Karpas-422 (cell line): ENCODE measurements around the gene ZBED4. TPM values are rescaled to one million over a fixed set of nuclear protein-coding genes. Genes with fewer than 3 reads are reported as not detected.

ENCODE experiments used
- DNase-seq: peaks from one replicate; pipeline ENCODE4 v3.0.0-alpha.2; 2015
- H2AFZ ChIP-seq: fragments of 200-600 bp; sonication (generic); 2 replicates; pipeline ENCODE4 v1.6.1; 2014; ENCODE audit warnings: antibody characterized with exemption, low read length, mixed read lengths
- H3K27ac ChIP-seq: fragments of 200-600 bp; sonication (generic); 2 replicates; pipeline ENCODE4 v1.5.1; 2014; ENCODE audit warnings: mild to moderate bottlenecking, low read length, moderate library complexity
- H3K27me3 ChIP-seq: fragments of 200-600 bp; sonication (generic); 2 replicates; pipeline ENCODE4 v1.6.1; 2014; ENCODE audit warnings: low read length, mixed read lengths
- H3K36me3 ChIP-seq: fragments of 200-600 bp; sonication (generic); 2 replicates; pipeline ENCODE4 v1.6.1; 2014; ENCODE audit warnings: low read length, mixed read lengths; ENCODE audit not compliant: insufficient read depth
- H3K4me1 ChIP-seq: fragments of 200-600 bp; sonication (generic); 2 replicates; pipeline ENCODE4 v1.6.1; 2014; ENCODE audit warnings: mild to moderate bottlenecking, low read length, mixed read lengths
- H3K4me2 ChIP-seq: fragments of 200-600 bp; sonication (generic); 2 replicates; pipeline ENCODE4 v1.6.1; 2014; ENCODE audit warnings: low read length, low read depth, mild to moderate bottlenecking; ENCODE audit not compliant: poor library complexity, severe bottlenecking
- H3K4me3 ChIP-seq: fragments of 200-600 bp; sonication (generic); 2 replicates; pipeline ENCODE4 v1.5.1; 2014; ENCODE audit warnings: mild to moderate bottlenecking, antibody characterized with exemption, low read length, mixed read lengths
- H3K79me2 ChIP-seq: fragments of 200-600 bp; sonication (generic); 2 replicates; pipeline ENCODE4 v1.6.1; 2014; ENCODE audit warnings: mild to moderate bottlenecking, low read length, mixed read lengths
- H3K9ac ChIP-seq: fragments of 200-600 bp; sonication (generic); 2 replicates; pipeline ENCODE4 v1.6.0; 2014; ENCODE audit warnings: low read length
- H3K9me2 ChIP-seq: fragments of 200-600 bp; sonication (generic), shearing (Covaris generic); replicated peaks from 2 replicates; pipeline ENCODE4 v1.6.0; 2014; ENCODE audit warnings: mild to moderate bottlenecking, low read length, moderate library complexity; ENCODE audit not compliant: insufficient read depth
- H3K9me3 ChIP-seq: fragments of 300-700, 200-600 bp; sonication (generic); 2 replicates; pipeline ENCODE4 v1.6.1; 2014; ENCODE audit warnings: low read length, mixed read lengths
- H4K20me1 ChIP-seq: fragments of 200-600 bp; sonication (generic); 2 replicates; pipeline ENCODE4 v1.6.1; 2014; ENCODE audit warnings: mild to moderate bottlenecking, antibody characterized with exemption, low read length, low read depth; ENCODE audit not compliant: insufficient read depth
- total RNA-seq: library from RNA; depleted of rRNA; stranded (reverse); fragments of >200 nt; shearing (Covaris generic); gene quantifications from 2 replicates; pipeline ENCODE4 v1.2.3, GENCODE V29; 2014; ENCODE audit warnings: low replicate concordance

Gene ZBED4
- total RNA-seq, 1 experiment from 2014 or later = 24.6 TPM

DNA sequence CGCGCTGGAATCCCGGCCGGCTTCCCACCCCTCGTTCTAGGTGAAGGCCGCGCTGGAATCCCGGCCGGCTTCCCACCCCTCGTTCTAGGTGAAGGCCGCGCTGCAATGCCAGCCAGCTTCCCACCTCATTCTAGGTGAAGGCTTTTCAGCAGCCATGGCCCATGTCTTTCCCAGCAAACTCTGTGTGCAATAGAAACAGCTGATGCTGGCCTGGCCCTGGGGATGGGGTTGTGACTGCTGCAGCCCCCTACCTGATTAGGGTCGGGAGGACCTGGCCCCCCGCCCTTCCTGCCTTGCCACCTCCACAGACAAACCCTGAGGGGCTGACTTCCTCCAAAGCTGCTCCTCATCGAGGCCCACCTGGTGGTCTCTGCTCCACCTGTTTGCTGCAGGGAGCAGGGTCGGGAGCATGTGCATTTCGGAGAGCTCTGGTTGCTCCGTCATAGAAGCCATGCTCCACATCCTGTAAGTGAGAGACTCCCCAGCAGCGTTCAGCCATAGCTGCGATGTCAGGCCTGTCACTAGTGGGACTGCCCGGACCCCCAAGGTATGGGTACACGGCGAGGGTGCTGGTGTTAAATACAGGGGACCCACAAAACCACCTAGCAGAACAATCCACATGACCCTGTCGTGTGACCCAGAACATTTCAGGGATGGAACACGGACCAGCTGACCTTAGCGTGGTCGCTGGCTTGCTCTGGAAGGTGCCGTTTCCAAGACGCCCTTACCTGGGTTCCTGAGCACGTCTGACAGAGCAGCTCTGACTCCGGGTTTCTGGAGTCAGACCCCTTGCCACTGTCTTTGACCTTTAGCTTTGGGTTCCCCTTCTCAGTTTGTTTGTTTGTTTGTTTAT is 3.3 kb downstream of the ZBED4 start:
- no peak overlapping the region for H3K4me2 ChIP-seq
- H3K4me3 ChIP-seq = no peak overlapping the region
- no peak overlapping the region for H3K27ac ChIP-seq
- H3K4me1 ChIP-seq = peaks cover 22% of the 10 kb centered on the region
- H2AFZ ChIP-seq = no peak overlapping the region
- no peaks in the 10 kb centered on the region for H3K27me3 ChIP-seq
- H4K20me1 ChIP-seq = peaks cover 27% of the 10 kb centered on the region; the same call in 1 of the 2 replicates
- DNase-seq = no peak
- H3K79me2 ChIP-seq = peaks cover 79% of the 10 kb centered on the region
- no peak overlapping the region for H3K9ac ChIP-seq
- H3K9me3 ChIP-seq = no peaks in the 10 kb centered on the region
- H3K9me2 ChIP-seq = no peaks in the 10 kb centered on the region
- no peaks in the 10 kb centered on the region for H3K36me3 ChIP-seq

DNA sequence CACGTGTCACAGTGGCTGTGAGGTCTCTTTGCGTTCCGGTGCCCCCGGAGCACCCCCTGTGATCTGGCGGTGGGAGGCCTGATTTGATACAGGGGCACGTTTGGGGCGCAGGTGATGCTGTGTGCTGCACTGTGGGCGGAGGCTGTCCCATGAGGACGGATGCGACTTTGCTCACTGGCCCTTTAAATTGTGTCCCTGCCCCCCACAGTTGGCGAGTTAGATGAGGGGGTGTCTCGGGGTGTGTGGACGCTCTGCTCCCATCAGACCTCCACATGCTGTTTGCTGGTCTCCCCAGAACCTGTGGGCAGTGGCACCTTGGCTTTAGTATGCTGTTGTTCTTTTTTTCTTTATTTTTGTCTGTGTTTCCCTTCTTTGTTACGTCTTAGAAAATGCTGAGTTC is 5.2 kb downstream of the ZBED4 start:
- Histone ChIP-seq H3K4me3 (no peak overlapping the region), H3K4me1 (peaks cover 12% of the 10 kb centered on the region), H3K27ac (no peak overlapping the region), H2AFZ (no peak overlapping the region), H4K20me1 (peaks cover 27% of the 10 kb centered on the region; the same call in 1 of the 2 replicates), H3K79me2 (peaks cover 97% of the 10 kb centered on the region), H3K9ac (no peak overlapping the region), H3K36me3 (no peaks in the 10 kb centered on the region), H3K9me2 (no peaks in the 10 kb centered on the region), H3K9me3 (no peaks in the 10 kb centered on the region), H3K27me3 (no peaks in the 10 kb centered on the region), H3K4me2 (no peak overlapping the region)
- no peak for DNase-seq

DNA sequence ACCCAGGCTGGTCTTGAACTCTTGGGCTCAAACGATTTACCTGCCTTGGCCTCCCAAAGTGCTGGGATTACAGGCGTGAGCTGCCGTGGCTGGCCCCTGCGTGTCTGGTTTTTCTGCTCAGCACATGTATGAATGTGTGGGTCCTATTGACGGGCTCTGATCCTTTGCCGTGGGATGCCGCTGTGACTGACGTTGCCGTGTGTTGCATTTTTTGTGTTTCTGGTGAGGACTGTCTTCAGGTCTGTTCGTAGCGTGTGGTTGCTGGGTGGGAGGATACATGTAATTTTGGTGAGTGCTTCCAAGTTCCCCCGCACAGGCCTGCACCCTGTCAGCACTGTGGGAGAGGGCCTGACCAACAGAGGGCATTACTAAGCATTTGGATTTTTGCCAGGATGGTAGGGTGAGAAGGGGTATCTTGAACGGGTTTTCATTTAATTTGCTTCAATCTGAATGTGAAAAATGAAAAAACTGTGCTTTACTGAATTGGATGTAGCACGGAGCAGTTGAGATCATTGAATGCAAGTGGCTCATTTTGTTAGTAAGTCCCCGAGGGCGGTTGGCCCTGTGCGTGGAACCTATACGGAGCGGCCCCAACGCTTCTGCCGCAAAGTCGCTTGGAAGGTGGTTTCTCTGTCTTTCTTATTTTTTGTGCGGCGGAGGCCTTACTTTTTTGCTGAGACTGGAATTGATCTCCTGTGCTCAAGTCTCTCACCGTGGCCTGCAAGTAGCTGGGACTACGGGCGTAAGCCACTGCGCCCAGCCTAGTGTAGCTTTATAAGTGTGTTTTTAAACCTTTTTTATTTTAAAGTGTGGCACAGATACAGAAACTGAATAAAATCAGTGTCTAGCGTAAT is 8.2 kb downstream of the ZBED4 start:
- Histone ChIP-seq H3K4me2 (no peak overlapping the region), H3K9me3 (no peaks in the 10 kb centered on the region), H2AFZ (no peak overlapping the region), H3K9me2 (no peaks in the 10 kb centered on the region), H3K4me1 (no peaks in the 10 kb centered on the region), H4K20me1 (0 out of 2 replicates have a peak, but pooled peaks cover 6% of the 10 kb centered on the region), H3K9ac (no peak overlapping the region), H3K36me3 (0 out of 2 replicates have a peak, but pooled peaks cover 5% of the 10 kb centered on the region), H3K27me3 (no peaks in the 10 kb centered on the region), H3K79me2 (peaks cover 100% of the 10 kb centered on the region), H3K4me3 (no peak overlapping the region), H3K27ac (no peak overlapping the region)
- DNase-seq = no peak

DNA sequence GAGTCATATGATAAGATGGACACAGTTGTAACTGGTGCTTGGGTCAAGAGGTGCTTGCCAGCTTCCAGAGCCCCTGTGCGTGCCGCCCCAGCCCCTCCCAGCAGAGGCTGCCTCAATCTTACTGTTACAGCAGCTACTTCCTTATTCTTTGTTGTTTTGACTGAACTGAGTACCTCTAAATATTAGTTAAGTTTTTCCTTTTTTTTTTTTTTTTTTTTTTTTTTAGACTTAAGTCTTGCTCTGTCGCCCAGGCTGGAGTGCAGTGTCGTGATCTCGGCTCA is 8.8 kb downstream of the ZBED4 start:
- Histone ChIP-seq H4K20me1 (0 out of 2 replicates have a peak, but pooled peaks cover 6% of the 10 kb centered on the region), H3K4me3 (no peak overlapping the region), H3K27me3 (no peaks in the 10 kb centered on the region), H3K27ac (no peak overlapping the region), H3K9me3 (peaks cover 3% of the 10 kb centered on the region; the same call in 1 of the 2 replicates), H3K9me2 (no peaks in the 10 kb centered on the region), H3K4me1 (no peaks in the 10 kb centered on the region), H3K79me2 (peaks cover 100% of the 10 kb centered on the region), H3K4me2 (no peak overlapping the region), H2AFZ (no peak overlapping the region), H3K36me3 (peaks cover 9% of the 10 kb centered on the region; the same call in 1 of the 2 replicates), H3K9ac (no peak overlapping the region)
- DNase-seq = no peak

DNA sequence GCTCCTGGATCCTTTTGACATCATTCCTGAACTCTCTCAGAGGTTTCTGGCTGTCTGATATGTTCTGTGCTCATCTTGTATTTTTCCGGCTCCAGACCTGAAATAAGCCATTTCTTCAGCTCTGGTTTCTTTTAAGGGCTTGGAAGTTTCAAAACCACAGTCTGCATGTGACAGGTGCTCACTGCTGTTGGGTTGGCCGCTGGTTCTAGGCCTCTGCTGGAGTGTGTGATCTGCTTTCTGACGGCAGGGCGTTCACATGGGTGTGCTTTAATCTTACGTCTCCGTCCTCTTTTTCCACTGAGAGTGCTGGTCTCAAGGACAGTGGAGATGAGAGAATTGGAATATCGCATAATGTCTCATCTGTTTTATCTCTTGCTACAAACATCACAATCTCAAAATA is 10.3 kb downstream of the ZBED4 start:
- 0 out of 2 replicates have a peak, but pooled peaks cover 3% of the 10 kb centered on the region for H4K20me1 ChIP-seq
- H3K4me3 ChIP-seq = no peak overlapping the region
- H3K9ac ChIP-seq = no peak overlapping the region
- H3K27me3 ChIP-seq = no peaks in the 10 kb centered on the region
- H3K9me3 ChIP-seq = peaks cover 3% of the 10 kb centered on the region; the same call in 1 of the 2 replicates
- H3K9me2 ChIP-seq = no peaks in the 10 kb centered on the region
- H3K79me2 ChIP-seq = peaks cover 100% of the 10 kb centered on the region
- no peak overlapping the region for H3K4me2 ChIP-seq
- no peaks in the 10 kb centered on the region for H3K4me1 ChIP-seq
- H3K36me3 ChIP-seq = peaks cover 16% of the 10 kb centered on the region; the same call in 1 of the 2 replicates
- no peak overlapping the region for H2AFZ ChIP-seq
- no peak for DNase-seq
- no peak overlapping the region for H3K27ac ChIP-seq

DNA sequence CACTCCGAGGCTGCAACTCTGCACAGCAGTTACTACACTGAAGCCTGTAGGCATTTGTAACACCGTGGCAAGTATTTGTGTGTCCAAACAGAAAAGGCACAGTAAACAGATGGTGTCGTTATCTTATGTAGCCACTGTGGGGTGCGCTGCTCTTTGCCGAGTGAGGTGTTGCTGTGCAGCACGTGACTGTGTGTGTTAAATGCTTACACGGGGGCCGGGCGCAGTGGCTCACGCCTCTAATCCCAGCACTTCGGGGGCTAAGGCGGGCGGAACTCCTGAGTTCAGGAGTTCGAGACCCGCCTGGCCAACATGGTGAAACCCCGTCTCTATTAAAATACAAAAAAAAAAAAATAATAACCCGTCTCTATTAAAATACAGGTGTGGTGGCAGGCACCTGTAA is 11.5 kb downstream of the ZBED4 start:
- H2AFZ ChIP-seq = no peak overlapping the region
- no peak overlapping the region for H3K4me2 ChIP-seq
- H3K9me2 ChIP-seq = no peaks in the 10 kb centered on the region
- DNase-seq = no peak
- H4K20me1 ChIP-seq = no peaks in the 10 kb centered on the region; the same call in 1 of the 2 replicates
- H3K36me3 ChIP-seq = peaks cover 16% of the 10 kb centered on the region; the same call in 1 of the 2 replicates
- no peak overlapping the region for H3K27ac ChIP-seq
- no peaks in the 10 kb centered on the region for H3K4me1 ChIP-seq
- peaks cover 100% of the 10 kb centered on the region for H3K79me2 ChIP-seq
- no peaks in the 10 kb centered on the region for H3K27me3 ChIP-seq
- H3K4me3 ChIP-seq = no peak overlapping the region
- H3K9me3 ChIP-seq = peaks cover 9% of the 10 kb centered on the region
- no peak overlapping the region for H3K9ac ChIP-seq

DNA sequence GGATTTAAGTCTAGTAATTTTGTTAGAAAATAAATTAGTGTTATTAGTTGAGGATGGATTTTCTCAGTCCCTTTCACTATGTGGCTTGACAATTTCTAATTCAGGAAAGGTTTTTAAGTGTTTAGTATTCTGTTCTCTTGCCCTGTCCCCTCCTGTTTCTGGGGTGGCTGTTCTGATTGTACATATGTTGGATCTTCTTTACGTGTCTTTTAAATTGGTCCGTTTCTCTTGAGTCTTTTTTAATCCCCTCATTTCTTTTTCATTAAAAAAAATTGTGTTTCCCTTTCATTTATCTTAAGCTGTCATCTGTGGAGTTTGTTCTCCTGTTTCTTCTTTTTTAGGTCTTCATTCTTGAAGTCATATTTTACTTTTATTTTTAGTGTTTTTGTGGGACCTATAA is 12.5 kb downstream of the ZBED4 start:
- no peaks in the 10 kb centered on the region for H3K27me3 ChIP-seq
- H3K4me2 ChIP-seq = no peak overlapping the region
- no peak overlapping the region for H3K4me3 ChIP-seq
- H3K9me3 ChIP-seq = peaks cover 9% of the 10 kb centered on the region
- no peaks in the 10 kb centered on the region for H3K4me1 ChIP-seq
- H2AFZ ChIP-seq = no peak overlapping the region
- no peaks in the 10 kb centered on the region; the same call in 1 of the 2 replicates for H4K20me1 ChIP-seq
- no peak overlapping the region for H3K9ac ChIP-seq
- H3K27ac ChIP-seq = no peak overlapping the region
- no peak for DNase-seq
- no peaks in the 10 kb centered on the region for H3K9me2 ChIP-seq
- H3K36me3 ChIP-seq = peaks cover 16% of the 10 kb centered on the region; the same call in 1 of the 2 replicates
- peaks cover 100% of the 10 kb centered on the region for H3K79me2 ChIP-seq

DNA sequence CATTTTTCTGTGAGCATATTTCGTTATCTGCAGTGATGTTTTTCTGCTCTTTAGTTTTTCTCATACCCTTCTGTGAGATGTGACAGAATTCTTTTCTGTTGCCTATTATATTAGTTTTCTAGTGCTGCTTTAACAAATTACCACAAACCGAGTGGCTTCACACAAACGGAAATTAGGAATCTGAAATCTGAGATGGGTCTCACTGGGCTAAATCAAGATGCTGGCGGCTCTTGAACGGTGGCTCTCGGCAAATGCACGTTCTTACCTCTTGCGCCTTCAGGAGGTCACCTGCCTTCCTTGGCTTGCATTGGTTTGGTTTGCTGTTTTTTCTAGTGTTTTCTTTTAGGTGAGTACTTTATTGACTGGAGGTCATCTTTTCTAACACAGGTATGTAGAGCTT is 13.0 kb downstream of the ZBED4 start:
- Histone ChIP-seq H3K4me2 (no peak overlapping the region), H3K9me2 (no peaks in the 10 kb centered on the region), H3K9me3 (peaks cover 9% of the 10 kb centered on the region), H3K27me3 (no peaks in the 10 kb centered on the region), H3K79me2 (peaks cover 98% of the 10 kb centered on the region), H2AFZ (no peak overlapping the region), H3K4me3 (no peak overlapping the region), H3K4me1 (no peaks in the 10 kb centered on the region), H3K36me3 (peaks cover 16% of the 10 kb centered on the region; the same call in 1 of the 2 replicates), H3K9ac (no peak overlapping the region), H4K20me1 (no peaks in the 10 kb centered on the region; the same call in 1 of the 2 replicates), H3K27ac (no peak overlapping the region)
- DNase-seq = no peak
